ENCODE data around the gene IGSF9.
A peak's percentile ranks its signal among the peaks of the same experiment; 100 is the strongest.
"Not testable (repeated sequence)": the region's sequence is repeated elsewhere in the genome, so short reads cannot be mapped to it uniquely, and the experiment has no call there.

The IGSF9 gene

DNA sequence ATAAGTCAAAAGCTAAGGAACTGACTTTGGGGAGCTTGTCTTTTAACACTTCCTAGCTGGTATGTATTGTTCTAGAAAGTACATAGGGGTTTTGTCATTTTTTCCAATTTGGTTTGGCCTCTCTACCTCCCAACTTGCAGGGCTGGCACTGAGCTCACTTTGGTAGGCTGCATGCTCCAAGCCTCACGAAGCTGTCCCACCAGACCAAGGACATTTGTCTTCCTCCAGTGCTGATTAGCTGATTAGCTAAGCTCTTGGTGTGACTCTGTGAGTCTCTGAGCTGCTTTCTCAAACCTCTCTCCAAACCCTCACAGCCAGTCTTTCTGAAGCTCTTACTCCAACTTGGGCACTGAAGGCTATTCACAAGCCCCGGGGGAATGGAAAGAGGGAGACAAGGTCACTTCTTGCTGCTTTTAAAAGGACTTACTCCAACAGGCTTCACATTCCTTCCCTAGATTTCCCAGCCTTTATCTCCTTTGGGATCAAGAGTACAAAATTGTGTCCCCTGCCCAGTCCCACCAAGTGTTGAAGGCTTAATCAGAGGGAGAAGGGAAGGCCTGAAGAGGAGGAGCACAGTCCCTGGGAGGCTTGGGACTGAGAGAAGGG, 44.6 kb downstream of the IGSF9 start:
- H3K9ac ChIP-seq (ENCODE audit: insufficient read length), result no peak overlapping the region
- TF ChIP-seq FOXP2 (optimal IDR thresholded peaks at IDR 0.05; ENCODE audit: control extremely low read depth, extremely low read length, insufficient read depth) (no peak), POLR2AphosphoS5 (IDR thresholded peaks at IDR 0.05; ENCODE audit: borderline replicate concordance, low read depth, low read length) (no peak), EZH2 (IDR thresholded peaks at IDR 0.05) (no peak)
- H3K9me3 ChIP-seq (ENCODE audit: low read depth, low read length), result no peaks in the 10 kb centered on the region
- DNase-seq (ENCODE audit: low read depth, low spot score), result no peak
- no peak overlapping the region for H3K27ac ChIP-seq
- H3K36me3 ChIP-seq (ENCODE audit: insufficient read depth, low read length), result no peaks in the 10 kb centered on the region
- no peak overlapping the region for H3K4me3 ChIP-seq

DNA sequence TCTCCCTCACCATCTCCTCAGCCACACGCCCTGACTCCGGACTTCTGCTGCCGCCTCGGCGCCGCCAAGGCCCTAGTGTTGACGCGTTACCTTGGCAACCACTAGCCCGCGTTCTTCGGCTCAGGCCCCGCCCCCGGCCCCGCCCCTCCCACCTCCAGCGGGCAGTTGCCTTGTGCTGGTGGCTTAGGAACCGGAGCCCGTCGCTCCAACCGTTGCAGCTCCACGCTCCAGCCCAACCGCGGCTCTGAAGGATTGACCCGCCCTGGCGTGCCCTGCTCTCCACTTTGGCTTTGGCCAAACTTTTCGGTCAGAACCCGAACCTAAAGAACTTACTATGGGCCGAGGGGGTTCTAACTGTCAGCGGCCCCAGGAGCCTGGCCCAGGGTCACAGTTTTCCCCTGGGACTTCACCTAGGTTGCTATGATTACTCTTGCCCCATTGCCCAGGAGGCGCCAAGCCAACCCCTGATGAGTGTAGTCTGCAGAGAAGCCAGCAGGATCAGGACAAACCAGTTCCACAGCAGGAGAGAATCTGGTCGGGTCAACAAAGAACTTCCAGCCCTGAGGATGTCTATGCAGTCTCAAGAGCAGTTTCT, 45.2 kb downstream of the IGSF9 start, which contains the start of gene CFAP45:
Gene CFAP45 (minus strand): TSS at position 80 of the 595 bp plus-strand sequence. CDS start 67 bp downstream, at position 13.
- DNase-seq (ENCODE audit: low read depth, low spot score), result no peak
- Histone ChIP-seq H3K4me3 (no peak within 1 kb of the TSS), H3K36me3 (ENCODE audit: insufficient read depth, low read length) (no peaks in the 10 kb centered on the region), H3K27ac (no peak within 1 kb of the TSS), H3K9ac (ENCODE audit: insufficient read length) (no peak within 1 kb of the TSS), H3K9me3 (ENCODE audit: low read depth, low read length) (no peaks in the 10 kb centered on the region)
- no peak for TF ChIP-seq POLR2AphosphoS5 (IDR thresholded peaks at IDR 0.05; ENCODE audit: borderline replicate concordance, low read depth, low read length)
- no peak for TF ChIP-seq EZH2 (IDR thresholded peaks at IDR 0.05)
- TF ChIP-seq FOXP2 (optimal IDR thresholded peaks at IDR 0.05; ENCODE audit: control extremely low read depth, extremely low read length, insufficient read depth), result no peak

- not testable (repeated sequence) for H3K27ac ChIP-seq; H3K9ac ChIP-seq (ENCODE audit: insufficient read length); H3K4me3 ChIP-seq; DNase-seq (ENCODE audit: low read depth, low spot score); H3K9me3 ChIP-seq (ENCODE audit: low read depth, low read length); H3K36me3 ChIP-seq (ENCODE audit: insufficient read depth, low read length)
Observed at GRCh38 chr1:159899634-159900033, 45.8 kb downstream of the IGSF9 start.

DNA sequence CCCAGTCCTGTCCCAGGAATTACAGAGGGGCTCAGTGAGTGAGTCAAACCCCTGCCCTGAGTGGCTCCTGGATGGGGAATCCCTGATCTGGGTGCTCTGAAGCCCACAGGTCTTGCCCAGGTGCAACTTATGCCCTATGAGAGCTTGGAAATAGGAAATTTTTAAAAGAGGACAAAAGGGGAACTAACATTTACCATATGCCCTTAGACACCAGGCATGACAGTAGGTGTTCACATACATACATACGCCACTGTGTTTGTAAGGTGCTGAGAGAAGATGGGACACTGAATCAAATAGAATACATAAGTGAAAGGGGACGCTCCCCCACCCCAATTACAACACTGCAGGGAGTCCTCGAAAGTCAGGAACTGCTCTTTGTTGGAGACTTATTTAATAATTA, 46.9 kb downstream of the IGSF9 start:
- Histone ChIP-seq H3K36me3 (ENCODE audit: insufficient read depth, low read length) (no peaks in the 10 kb centered on the region), H3K9ac (ENCODE audit: insufficient read length) (no peak overlapping the region), H3K4me3 (no peak overlapping the region), H3K9me3 (ENCODE audit: low read depth, low read length) (no peaks in the 10 kb centered on the region), H3K27ac (no peak overlapping the region)
- no peak for DNase-seq (ENCODE audit: low read depth, low spot score)
- TF ChIP-seq EZH2 (IDR thresholded peaks at IDR 0.05) (no peak), FOXP2 (optimal IDR thresholded peaks at IDR 0.05; ENCODE audit: control extremely low read depth, extremely low read length, insufficient read depth) (no peak), POLR2AphosphoS5 (IDR thresholded peaks at IDR 0.05; ENCODE audit: borderline replicate concordance, low read depth, low read length) (no peak)

DNA sequence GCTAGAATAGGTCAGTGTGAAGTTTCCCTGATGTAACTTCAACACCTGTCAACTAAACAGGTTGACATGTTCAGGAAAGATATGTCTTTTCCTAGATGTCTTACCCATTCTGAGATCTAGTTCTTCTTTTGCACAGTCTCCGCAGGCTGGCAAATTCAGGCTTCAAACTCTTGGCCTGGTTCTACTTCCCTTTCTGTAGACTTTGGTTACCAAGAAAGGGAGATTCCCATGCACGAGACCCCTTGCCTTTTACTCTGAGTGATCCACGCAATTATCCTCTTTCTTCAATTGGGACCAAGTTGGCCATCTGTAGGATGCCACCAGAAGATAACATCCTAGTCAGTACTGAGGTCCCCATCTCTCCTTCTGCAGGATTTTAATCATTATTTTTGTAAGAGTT, 47.5 kb downstream of the IGSF9 start:
- DNase-seq (ENCODE audit: low read depth, low spot score), result no peak
- Histone ChIP-seq H3K27ac (no peak overlapping the region), H3K9me3 (ENCODE audit: low read depth, low read length) (no peaks in the 10 kb centered on the region), H3K9ac (ENCODE audit: insufficient read length) (no peak overlapping the region), H3K4me3 (no peak overlapping the region), H3K36me3 (ENCODE audit: insufficient read depth, low read length) (no peaks in the 10 kb centered on the region)
- TF ChIP-seq FOXP2 (optimal IDR thresholded peaks at IDR 0.05; ENCODE audit: control extremely low read depth, extremely low read length, insufficient read depth) (no peak), EZH2 (IDR thresholded peaks at IDR 0.05) (no peak), POLR2AphosphoS5 (IDR thresholded peaks at IDR 0.05; ENCODE audit: borderline replicate concordance, low read depth, low read length) (no peak)

GRCh38 chr1:159896546-159896930, 48.9 kb downstream of the IGSF9 start:
- Histone ChIP-seq H3K9me3 (ENCODE audit: low read depth, low read length) (no peaks in the 10 kb centered on the region), H3K27ac (no peak overlapping the region), H3K4me3 (no peak overlapping the region), H3K9ac (ENCODE audit: insufficient read length) (no peak overlapping the region), H3K36me3 (ENCODE audit: insufficient read depth, low read length) (no peaks in the 10 kb centered on the region)
- no peak for DNase-seq (ENCODE audit: low read depth, low spot score)
- TF ChIP-seq POLR2AphosphoS5 (IDR thresholded peaks at IDR 0.05; ENCODE audit: borderline replicate concordance, low read depth, low read length), result no peak
- TF ChIP-seq FOXP2 (optimal IDR thresholded peaks at IDR 0.05; ENCODE audit: control extremely low read depth, extremely low read length, insufficient read depth), result no peak
- TF ChIP-seq EZH2 (IDR thresholded peaks at IDR 0.05), result no peak

- TF ChIP-seq EZH2 (IDR thresholded peaks at IDR 0.05) (no peak), FOXP2 (optimal IDR thresholded peaks at IDR 0.05; ENCODE audit: control extremely low read depth, extremely low read length, insufficient read depth) (no peak), POLR2AphosphoS5 (IDR thresholded peaks at IDR 0.05; ENCODE audit: borderline replicate concordance, low read depth, low read length) (no peak)
- H3K36me3 ChIP-seq (ENCODE audit: insufficient read depth, low read length), result no peaks in the 10 kb centered on the region
- H3K4me3 ChIP-seq, result 0 out of 2 replicates have a peak overlapping the region, but pooled peaks have one; percentile 15
- no peaks in the 10 kb centered on the region for H3K9me3 ChIP-seq (ENCODE audit: low read depth, low read length)
- no peak overlapping the region for H3K27ac ChIP-seq
- no peak for DNase-seq (ENCODE audit: low read depth, low spot score)
- no peak overlapping the region for H3K9ac ChIP-seq (ENCODE audit: insufficient read length)
Observed at GRCh38 chr1:159895836-159896545, 49.4 kb downstream of the IGSF9 start.

GRCh38 chr1:159895286-159895685, 50.1 kb downstream of the IGSF9 start:
- TF ChIP-seq FOXP2 (optimal IDR thresholded peaks at IDR 0.05; ENCODE audit: control extremely low read depth, extremely low read length, insufficient read depth), result no peak
- no peak for TF ChIP-seq EZH2 (IDR thresholded peaks at IDR 0.05)
- TF ChIP-seq POLR2AphosphoS5 (IDR thresholded peaks at IDR 0.05; ENCODE audit: borderline replicate concordance, low read depth, low read length), result no peak
- no peak overlapping the region for H3K9ac ChIP-seq (ENCODE audit: insufficient read length)
- H3K36me3 ChIP-seq (ENCODE audit: insufficient read depth, low read length), result no peaks in the 10 kb centered on the region
- no peaks in the 10 kb centered on the region for H3K9me3 ChIP-seq (ENCODE audit: low read depth, low read length)
- H3K4me3 ChIP-seq, result 0 out of 2 replicates have a peak overlapping the region, but pooled peaks have one; percentile 15
- no peak for DNase-seq (ENCODE audit: low read depth, low spot score)
- H3K27ac ChIP-seq, result no peak overlapping the region
